Measurements from ENCODE around the gene IRF5.
"Not testable (repeated sequence)": the region's sequence is repeated elsewhere in the genome, so short reads cannot be mapped to it uniquely, and the experiment has no call there.

Gene IRF5

DNA sequence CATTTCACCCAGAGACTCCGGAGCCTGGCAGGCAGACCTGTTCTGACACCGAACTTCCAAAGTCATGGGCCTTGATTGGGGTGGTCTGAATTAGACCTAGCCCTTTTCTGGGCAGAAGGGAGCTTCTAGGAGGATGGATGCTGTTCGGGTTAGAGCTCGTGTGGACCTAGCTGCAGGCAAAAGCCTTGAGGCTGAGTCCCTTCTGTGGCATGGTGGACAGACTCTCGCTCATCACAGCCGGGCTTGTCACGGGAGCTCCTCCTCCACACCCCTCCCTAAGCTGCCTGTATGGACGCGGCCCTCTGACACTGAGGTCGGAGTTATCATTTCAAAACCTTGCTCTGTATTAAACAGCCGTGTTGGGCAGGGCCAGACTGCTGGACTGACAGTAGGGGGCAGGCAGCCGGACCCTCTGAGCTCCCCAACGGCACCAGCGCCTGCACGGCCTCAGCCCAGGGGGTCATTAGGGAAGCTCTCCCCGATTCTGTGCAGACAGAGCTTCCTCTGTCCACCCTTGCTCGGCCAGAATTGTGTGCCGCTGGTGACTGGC lies 2.2 kb downstream of the IRF5 start:
- no peak for DNase-seq (ENCODE audit: low read depth)

DNA sequence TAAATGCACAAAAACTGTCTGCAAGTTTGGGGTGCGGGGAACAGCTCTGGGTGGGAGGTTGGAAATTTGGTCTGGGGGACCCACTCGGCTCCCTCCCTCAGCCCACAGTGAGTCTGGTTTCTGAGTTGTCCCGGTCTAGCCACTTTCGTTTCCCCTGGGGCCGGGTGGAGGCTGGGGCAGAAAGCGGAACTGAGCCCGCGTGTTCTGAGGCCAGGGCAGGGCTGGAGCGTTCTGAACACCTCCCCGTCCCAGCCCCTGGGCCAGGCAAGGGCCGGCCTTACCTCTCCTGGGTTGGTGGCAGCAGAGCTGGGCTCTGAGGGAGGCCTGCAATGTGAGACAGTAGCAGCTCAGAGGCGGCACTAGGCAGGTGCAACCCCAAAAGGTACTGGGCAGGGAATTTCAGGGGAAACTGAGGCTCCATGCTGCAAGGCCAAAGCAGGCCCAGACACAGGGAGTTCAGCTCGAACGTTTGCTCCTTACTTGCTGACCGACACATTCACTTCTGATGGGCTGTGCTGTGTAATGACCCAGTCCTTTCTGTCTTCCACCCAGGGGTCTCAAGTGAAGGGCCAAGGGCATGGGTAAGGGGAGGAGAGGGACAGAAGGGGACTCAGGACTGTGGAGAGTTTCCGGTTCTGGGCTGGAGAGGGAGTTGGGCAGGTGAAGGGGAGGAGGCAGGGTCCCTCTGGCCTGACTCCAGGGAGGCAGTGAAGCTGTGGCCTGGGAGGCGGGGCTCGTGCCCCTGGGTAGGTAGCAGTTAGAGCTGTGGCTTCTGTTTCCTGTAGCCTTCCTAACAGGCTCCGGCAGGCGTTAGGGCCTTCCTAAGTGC lies 3.0 kb downstream of the IRF5 start:
- no peak for DNase-seq (ENCODE audit: low read depth)

DNA sequence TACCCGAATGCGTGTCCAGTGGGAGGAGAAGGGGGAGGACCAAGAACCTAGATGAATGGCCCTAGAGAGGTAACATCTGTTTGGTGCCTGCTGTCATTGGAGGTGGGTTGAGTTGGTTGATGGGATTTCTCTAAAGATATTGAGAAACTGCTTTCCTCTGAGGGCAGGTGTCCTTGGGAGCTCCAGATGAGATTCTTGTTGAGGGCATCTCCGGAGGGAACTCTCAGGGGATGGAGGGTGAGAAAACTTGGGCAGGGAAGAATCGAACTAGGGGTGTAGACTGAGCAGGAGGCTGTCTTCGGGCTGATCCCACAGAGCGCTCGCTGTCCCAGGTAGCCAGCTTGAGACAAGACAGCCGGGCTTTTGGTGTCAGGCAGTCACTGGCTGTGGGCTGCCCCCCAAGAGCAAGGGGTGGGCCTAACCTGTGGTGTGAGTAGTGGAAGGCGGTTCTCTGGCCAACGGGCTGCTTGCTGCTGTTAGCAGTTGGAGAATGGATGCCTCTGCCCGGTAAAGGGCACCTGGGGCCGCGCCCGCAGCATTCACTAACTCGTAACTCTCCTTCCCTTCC lies 3.7 kb downstream of the IRF5 start:
- no peak for DNase-seq (ENCODE audit: low read depth)

DNA sequence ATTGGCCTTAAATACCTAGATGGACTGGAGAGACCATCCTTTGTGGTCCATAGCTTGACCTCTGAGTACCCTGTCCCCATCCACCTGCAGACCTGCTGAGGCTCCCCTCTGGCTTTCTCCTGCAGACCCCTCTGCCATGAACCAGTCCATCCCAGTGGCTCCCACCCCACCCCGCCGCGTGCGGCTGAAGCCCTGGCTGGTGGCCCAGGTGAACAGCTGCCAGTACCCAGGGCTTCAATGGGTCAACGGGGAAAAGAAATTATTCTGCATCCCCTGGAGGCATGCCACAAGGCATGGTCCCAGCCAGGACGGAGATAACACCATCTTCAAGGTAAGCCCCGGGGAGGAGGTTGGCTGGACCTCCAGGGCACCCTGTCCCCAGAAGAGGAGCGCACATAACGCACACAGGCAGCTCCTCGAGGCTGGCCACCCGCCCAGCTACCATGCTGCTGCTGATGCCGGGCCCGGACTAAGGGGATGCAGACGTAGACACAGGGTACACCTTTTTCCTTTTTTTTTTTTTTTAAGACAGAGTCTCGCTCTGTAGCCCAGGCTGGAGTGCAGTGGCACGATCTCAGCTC lies 4.3 kb downstream of the IRF5 start:
- no peak for DNase-seq (ENCODE audit: low read depth)

DNA sequence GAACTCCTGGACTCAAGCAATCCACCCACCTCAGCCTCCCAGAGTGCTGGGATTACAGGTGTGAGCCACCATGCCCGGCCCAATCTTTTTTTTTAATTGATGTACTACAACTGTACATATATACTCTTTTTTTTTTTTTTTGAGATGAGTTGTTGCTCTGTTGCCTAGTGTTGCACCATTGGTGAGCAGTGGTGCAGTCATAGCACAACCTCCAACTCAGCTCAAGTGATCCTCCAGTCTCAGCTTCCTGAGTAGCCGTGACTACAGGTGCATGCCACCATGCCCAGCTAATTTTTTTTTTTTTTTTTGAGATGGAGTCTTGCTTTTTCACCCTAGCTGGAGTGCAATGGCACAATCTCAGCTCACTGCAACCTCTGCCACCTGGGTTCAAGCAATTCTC lies 5.5 kb downstream of the IRF5 start:
- DNase-seq (ENCODE audit: low read depth): not testable (repeated sequence)

DNA sequence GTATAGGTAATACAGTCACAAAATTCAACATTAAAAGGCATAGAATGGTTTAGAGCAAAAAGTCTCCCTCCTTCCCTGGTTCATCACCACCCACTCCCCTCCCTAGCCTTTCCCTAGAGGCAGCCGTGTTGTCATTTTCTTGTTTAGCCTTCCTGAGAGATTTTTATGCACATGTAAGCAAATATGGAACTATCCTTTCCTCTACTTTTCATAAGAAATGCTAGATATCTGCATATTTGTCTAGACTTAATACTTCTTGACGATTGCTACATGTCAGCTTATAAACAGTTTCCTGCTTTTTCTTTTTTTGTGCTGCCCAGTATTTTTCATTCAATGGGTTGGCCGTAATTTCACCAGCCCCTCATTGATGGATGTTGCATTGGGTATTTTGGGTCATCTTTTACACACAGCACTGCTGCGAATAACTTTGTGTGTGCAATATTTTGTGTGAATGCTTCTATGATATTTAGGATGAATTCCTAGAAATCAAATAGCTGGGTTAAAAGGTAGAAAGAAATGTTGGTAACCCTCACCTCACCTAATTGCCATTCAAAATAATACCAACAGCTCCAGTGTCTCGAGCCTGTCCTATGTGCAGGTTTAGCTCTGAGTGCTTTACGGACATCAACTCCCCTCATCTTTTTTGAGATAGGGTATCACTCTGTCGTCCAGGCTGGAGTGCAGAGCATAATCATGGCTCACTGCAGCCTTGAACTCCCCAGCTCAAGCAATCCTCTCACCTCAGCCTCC lies 6.9 kb downstream of the IRF5 start:
- DNase-seq (ENCODE audit: low read depth): no peak

DNA sequence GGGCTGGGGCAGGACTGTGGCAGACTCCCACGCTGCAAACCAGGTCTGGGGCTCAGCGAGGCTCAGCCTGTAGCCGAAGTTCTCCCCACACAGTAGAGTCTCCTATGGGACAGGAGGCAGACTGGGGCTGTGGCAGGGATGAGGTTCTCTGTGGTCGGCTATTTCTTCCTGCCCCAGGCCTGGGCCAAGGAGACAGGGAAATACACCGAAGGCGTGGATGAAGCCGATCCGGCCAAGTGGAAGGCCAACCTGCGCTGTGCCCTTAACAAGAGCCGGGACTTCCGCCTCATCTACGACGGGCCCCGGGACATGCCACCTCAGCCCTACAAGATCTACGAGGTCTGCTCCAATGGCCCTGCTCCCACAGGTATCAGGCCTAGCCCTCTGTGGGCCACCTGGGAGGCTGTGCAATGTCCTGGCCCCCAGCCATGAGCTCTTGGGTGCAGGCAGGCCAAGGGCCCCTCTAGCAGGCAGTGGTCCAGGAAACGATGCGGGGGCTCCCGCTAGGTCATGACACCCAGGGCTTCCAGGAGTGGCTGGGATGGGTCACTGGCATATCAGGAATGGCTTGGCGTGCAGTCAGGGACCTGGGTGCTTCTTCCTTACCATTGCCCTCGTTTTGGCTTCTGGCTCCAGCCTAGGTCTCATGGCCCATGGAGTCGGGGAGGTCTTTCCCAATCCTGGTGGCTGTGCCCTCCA lies 8.1 kb downstream of the IRF5 start:
- DNase-seq (ENCODE audit: low read depth): no peak

DNA sequence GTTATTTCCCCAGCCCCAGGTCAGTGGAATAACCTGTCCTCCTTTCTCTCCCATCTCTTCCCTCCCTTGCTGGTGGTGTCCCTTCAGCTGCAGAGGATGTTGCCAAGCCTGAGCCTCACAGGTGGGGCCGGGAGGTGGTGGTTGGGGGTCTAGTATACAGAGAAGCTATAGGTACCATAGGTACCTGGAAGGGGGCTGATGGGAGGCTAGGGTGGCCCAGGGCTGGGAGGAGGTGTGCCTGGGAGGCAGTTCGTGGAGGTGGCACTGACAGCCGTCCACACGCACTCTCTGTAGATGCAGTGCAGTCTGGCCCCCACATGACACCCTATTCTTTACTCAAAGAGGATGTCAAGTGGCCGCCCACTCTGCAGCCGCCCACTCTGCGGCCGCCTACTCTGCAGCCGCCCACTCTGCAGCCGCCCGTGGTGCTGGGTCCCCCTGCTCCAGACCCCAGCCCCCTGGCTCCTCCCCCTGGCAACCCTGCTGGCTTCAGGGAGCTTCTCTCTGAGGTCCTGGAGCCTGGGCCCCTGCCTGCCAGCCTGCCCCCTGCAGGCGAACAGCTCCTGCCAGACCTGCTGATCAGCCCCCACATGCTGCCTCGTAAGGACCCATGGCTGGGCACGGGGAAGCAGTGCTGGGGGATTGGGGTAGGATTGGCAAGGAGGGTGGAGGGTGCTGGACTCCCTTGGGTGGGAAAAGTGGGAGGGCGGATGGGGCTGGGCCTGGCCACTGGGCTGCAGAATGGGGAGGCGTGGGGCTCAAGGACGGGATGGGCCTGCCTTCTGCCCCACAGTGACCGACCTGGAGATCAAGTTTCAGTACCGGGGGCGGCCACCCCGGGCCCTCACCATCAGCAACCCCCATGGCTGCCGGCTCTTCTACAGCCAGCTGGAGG lies 9.5 kb downstream of the IRF5 start:
- no peak for DNase-seq (ENCODE audit: low read depth)

DNA sequence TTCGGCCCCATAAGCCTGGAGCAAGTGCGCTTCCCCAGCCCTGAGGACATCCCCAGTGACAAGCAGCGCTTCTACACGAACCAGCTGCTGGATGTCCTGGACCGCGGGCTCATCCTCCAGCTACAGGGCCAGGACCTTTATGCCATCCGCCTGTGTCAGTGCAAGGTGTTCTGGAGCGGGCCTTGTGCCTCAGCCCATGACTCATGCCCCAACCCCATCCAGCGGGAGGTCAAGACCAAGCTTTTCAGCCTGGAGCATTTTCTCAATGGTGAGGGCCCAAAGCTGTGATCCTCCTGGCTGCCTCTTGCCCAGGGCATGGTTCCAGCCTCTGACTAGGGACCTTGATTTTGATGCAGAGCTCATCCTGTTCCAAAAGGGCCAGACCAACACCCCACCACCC lies 10.1 kb downstream of the IRF5 start:
- DNase-seq (ENCODE audit: low read depth): no peak

DNA sequence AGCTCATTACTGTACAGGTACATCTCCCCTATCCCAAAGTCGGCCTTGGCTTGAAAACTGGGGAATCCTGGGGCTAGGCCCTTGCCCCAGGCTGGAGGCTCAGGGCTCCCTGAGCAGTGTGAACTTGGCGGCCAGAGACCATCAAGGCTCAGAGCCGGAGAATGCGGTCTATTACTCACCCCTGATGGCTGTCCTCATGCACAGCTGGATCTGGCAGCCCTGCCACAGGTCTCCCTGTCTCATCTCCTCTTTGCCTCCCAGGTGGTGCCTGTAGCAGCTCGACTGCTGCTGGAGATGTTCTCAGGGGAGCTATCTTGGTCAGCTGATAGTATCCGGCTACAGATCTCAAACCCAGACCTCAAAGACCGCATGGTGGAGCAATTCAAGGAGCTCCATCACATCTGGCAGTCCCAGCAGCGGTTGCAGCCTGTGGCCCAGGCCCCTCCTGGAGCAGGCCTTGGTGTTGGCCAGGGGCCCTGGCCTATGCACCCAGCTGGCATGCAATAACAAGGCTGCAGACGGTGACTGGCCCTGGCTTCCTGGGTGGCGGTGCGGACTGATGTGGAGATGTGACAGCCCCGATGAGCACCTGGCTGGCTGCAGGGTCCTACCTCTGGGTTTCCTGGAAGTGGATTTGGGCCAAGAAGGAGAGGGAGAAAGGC lies 10.7 kb downstream of the IRF5 start:
- no peak for DNase-seq (ENCODE audit: low read depth)

DNA sequence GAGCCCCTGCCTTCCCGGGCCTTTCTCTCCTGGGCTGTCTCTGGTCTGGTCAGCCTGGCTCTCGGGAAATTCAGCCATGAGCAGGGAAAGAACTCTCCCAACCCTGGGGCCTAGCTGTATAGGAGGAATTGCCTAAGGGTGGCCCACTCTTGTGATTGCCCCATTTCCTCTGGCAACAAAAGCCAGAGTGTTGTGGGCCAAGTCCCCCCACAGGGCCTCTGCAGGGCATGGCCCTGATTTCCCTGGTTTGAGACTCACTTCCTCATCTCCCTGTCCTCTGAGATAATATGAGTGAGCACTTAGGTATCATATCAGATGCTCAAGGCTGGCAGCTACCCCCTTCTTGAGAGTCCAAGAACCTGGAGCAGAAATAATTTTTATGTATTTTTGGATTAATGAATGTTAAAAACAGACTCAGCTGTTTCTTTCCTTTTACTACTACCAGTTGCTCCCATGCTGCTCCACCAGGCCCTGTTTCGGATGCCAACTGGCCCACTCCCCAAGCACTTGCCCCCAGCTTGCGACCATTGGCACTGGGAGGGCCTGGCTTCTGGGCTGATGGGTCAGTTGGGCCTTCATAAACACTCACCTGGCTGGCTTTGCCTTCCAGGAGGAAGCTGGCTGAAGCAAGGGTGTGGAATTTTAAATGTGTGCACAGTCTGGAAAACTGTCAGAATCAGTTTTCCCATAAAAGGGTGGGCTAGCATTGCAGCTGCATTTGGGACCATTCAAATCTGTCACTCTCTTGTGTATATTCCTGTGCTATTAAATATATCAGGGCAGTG lies 11.4 kb downstream of the IRF5 start:
- DNase-seq (ENCODE audit: low read depth): no peak

DNA sequence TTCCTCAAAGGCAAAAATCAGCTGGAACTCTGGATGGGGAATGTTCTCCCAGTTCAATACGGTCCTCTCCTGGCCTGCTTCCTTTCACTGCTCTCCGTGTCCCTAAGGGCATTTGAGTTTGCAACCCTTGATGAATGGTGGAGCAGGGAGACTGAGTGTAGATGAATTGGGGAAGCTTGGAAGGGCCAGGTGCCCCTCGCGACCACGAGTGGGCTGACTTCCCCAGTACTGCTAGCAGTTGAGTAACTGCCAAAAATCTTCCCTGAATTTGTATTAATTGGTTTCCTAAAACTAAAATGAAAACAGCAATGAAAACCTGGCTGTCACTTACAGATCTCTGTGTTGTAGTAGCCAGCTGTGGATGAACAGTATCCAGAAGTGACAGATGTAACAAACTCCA lies 13.6 kb downstream of the IRF5 start:
- DNase-seq (ENCODE audit: low read depth): no peak

DNA sequence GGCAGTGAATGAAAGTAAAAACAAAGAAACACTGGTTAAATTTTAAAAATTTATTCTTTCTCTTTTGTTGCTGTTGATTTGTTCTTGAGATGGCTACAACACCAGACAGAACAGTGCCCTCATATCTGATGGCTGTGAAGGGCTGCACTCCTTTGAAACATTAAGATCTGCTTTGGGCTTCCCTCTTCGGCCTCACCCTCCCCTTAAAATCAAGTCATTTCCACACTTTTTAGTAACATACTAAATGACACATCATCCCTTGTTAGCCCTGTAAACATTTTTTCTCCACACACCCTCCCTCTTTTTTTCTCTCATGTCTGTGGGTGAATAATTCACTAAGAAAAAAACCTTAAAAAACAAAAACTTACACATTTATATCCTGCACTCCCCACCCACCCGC lies 16.4 kb downstream of the IRF5 start:
- DNase-seq (ENCODE audit: low read depth): no peak

DNA sequence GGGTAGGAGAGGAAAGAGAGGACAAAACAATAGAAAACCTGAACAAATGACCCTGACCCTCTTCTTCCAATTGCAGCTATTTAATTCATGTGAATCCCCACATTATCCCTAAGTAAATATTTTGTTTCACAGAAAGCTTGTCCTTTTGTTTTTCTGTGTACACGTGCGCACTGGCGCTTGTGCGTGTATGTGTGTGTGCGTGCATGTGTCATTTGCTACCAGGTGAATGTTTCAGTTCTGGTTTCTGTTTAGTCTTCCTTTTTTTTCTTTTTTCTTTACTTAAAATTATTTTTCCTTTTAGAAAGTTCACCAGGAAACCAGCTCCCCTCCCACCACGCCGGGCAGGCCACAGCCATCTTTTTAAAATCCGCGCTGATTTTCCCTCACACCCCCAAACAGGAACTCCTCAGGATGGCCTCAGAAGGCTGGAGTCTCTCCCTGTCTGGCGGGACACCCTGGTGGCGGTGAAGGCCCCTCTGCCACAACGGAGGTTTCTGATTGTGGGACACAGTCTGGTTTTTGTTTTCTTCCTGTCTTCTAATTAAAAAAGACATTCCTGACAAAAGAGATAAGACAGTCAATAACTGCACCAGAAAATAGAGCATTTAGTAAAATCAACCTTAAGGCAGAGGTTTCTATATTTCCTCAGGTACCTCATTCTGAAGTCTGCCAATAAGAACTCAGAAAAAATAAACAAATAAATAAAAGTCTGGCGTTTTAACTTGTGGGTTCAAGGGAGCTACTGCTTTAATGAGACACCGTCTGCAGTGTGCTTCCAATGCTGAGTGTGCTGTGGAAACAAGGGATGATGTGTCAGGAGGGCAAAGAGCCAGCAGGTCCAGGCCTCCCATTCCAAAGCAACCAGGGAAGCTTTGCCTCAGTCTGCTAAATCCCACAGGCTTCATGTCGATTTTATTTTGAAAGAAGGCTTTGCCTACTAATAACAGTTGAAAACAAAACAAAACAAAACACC lies 17.4 kb downstream of the IRF5 start:
- no peak for DNase-seq (ENCODE audit: low read depth)

DNA sequence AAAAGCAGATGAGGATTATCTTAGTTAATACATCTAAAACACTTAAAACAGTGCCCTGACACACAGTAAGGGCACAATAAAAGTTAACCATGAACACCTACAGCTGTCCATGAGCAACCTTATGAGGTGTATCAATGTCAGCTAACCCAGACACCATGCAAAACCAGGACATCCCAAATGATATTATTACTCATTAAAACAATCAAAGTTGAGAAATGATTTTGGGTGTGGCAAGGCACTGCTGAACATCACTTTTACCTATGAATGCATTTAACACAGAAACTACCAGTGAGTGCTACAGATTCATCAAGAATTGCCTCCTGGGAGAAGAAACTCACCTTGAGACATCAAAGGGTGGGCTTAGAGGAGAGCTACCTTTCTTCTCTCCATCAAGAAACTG lies 18.3 kb downstream of the IRF5 start:
- no peak for DNase-seq (ENCODE audit: low read depth)

DNA sequence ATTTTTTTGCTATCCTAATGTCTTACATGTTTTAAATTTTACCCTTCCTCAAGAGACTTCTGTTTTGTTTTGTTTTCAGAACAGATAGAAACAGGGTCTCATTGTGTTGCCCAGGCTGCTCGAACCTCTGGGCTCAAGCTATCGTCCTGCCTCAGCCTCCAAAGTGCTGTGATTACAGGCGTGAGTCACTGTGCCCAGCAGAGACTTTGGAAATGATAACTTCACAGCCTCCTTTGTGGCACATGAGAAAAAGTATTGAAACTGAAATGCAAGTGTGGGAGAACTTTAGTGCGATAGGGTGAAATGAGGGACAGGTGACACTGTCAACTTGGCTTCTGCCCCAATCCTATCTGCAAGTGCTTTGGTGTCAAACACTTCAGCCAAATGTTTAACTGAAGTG lies 21.6 kb downstream of the IRF5 start:
- DNase-seq (ENCODE audit: low read depth): no peak

DNA sequence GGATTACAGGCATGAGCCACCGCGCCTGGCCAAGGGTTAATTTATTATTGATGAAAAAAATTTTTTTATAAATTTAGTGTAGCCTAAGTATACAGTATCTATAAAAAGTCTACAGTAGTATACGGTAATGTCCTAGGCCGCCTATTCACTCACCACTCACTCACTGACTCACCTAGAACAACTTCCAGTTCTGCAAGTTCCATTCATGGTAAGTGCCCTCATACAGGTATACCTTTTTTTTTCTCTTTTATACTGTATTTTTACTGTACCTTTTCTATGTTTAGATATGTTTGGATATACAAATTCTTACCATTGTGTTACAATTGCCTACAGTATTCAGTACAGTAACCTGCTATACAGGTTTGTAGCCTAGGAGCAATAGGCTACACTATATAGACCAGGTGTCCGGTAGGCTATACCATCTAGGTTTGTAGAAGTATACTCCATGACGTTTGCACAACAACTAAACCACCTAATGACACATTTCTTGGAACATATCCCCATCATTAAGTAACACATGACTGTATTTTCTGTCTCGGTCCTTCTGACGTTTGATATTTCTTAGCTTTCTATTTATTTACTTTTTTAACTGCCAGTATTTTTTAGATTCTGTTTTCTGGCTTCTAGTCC lies 23.4 kb downstream of the IRF5 start:
- DNase-seq (ENCODE audit: low read depth): no peak

DNA sequence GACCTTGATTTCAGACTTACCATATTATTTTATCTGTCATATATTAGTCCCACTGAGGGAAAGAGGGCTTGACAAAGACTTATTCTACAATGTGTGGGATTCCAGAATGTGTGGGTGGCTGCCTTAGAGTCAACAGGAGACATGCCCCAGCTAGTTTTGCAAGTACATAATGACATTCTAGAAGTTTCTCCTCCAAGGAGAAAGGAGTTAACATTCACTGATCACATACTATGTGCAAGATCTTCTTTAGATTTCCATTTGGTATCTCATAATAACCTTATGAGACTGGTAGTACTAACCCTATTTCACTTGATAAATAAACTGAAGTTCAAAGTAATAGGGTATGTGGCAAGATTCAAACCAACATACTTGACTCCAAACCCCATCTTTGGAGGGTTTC lies 25.2 kb downstream of the IRF5 start:
- no peak for DNase-seq (ENCODE audit: low read depth)

Data from activated T-cell treated with anti-CD3 and anti-CD28 coated beads for 48 hours (primary cell).